ENCODE data around the gene ARRDC4. TPM values are rescaled to one million over a fixed set of nuclear protein-coding genes. Genes with fewer than 3 reads are reported as not detected.
"Not testable (repeated sequence)": the region's sequence is repeated elsewhere in the genome, so short reads cannot be mapped to it uniquely, and the experiment has no call there.

The ARRDC4 gene
- total RNA-seq, 3 donors from 2014 or later: 49.6 to 164 (median 51.5) TPM

GRCh38 chr15:97981058-97981457, 20.6 kb downstream of the ARRDC4 start:
- ATAC-seq (no peak), DNase-seq (no peak)
- intact Hi-C loops (cut with DNase I, micrococcal nuclease): no loop called here
- Histone ChIP-seq H3K4me1 (ENCODE audit: low read depth) (peaks cover 5% of the 10 kb centered on the region), H3K36me3 (ENCODE audit: low read depth) (no peaks in the 10 kb centered on the region), H3K9me3 (no peaks in the 10 kb centered on the region), H3K4me3 (no peak overlapping the region)
- TF ChIP-seq CTCF (IDR thresholded peaks at IDR 0.05): no peak

- Histone ChIP-seq H3K4me1 (ENCODE audit: low read depth) (peaks cover 5% of the 10 kb centered on the region), H3K9me3 (peaks cover 2% of the 10 kb centered on the region), H3K36me3 (ENCODE audit: low read depth) (no peaks in the 10 kb centered on the region), H3K4me3 (no peak overlapping the region)
- intact Hi-C loops (cut with DNase I, micrococcal nuclease): no loop called here
- no peak for ATAC-seq
- DNase-seq: no peak
- TF ChIP-seq CTCF (IDR thresholded peaks at IDR 0.05): no peak
Measured at GRCh38 chr15:97981758-97982157, 21.3 kb downstream of the ARRDC4 start.

DNA sequence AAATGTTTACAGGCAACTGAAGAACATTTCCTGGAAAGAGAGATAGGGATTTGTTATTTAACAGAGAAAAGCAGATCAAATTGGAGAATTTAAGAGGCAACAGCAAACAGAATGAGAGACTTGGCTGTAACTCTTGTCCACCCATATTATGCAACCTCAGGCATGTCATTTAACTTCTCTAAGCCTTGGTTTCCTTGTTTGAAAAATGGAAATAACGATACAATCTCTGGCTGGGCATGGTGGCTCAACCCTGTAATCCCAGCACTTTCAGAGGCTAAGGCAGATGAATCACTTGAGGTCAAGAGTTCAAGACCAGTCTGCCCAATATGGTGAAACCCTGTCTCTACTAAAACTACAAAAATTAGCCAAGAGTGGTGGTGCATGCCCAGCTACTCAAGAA, 23.7 kb downstream of the ARRDC4 start:
- no peak for TF ChIP-seq CTCF (IDR thresholded peaks at IDR 0.05)
- Histone ChIP-seq H3K36me3 (ENCODE audit: low read depth) (no peaks in the 10 kb centered on the region), H3K4me3 (no peak overlapping the region), H3K4me1 (ENCODE audit: low read depth) (no peaks in the 10 kb centered on the region), H3K9me3 (peaks cover 7% of the 10 kb centered on the region)
- intact Hi-C loops (cut with DNase I, micrococcal nuclease): no loop called here
- ATAC-seq (no peak), DNase-seq (no peak)

DNA sequence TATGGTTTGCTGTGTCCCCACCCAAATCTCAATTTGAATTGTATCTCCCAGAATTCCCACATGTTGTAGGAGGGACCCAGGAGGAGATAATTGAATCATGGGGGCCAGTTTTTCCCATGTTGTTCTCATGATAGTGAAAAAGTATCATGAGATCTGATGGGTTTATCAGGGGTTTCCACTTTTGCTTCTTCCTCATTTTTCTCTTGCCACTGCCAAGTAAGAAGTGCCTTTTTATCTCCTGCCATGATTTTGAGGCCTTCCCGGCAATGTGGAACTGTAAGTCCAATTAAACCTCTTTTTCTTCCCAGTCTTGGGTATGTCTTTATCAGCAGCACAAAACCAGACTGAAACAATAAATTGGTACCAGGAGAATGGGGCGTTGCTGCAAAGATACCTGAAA, 25.5 kb downstream of the ARRDC4 start:
- intact Hi-C loops (cut with DNase I, micrococcal nuclease); H3K4me3 ChIP-seq; H3K4me1 ChIP-seq (ENCODE audit: low read depth); ATAC-seq; H3K36me3 ChIP-seq (ENCODE audit: low read depth); H3K9me3 ChIP-seq; DNase-seq: not testable (repeated sequence)

GRCh38 chr15:97986781-97987180, 26.3 kb downstream of the ARRDC4 start:
- intact Hi-C loops (cut with DNase I, micrococcal nuclease): no loop called here
- no peak overlapping the region for H3K4me3 ChIP-seq
- DNase-seq: no peak
- TF ChIP-seq CTCF (IDR thresholded peaks at IDR 0.05): no peak
- ATAC-seq: no peak
- no peaks in the 10 kb centered on the region for H3K4me1 ChIP-seq (ENCODE audit: low read depth)
- H3K36me3 ChIP-seq (ENCODE audit: low read depth): no peaks in the 10 kb centered on the region
- H3K9me3 ChIP-seq: peaks cover 7% of the 10 kb centered on the region

- no peak overlapping the region for H3K4me3 ChIP-seq
- no peak for TF ChIP-seq CTCF (IDR thresholded peaks at IDR 0.05)
- DNase-seq (no peak), ATAC-seq (no peak)
- intact Hi-C loops (cut with DNase I, micrococcal nuclease): no loop called here
- peaks cover 2% of the 10 kb centered on the region for H3K4me1 ChIP-seq (ENCODE audit: low read depth)
- no peaks in the 10 kb centered on the region for H3K36me3 ChIP-seq (ENCODE audit: low read depth)
- peaks cover 7% of the 10 kb centered on the region for H3K9me3 ChIP-seq
Measured at GRCh38 chr15:97989299-97989698, 28.8 kb downstream of the ARRDC4 start.
